SK-N-SH treated with all-trans-retinoic acid at 6 μM for 48 hours (cell line): Measurements from ENCODE around the gene MET.
"Not testable (repeated sequence)": the region's sequence is repeated elsewhere in the genome, so short reads cannot be mapped to it uniquely, and the experiment has no call there.

ENCODE experiments used
- ATAC-seq: fragments of 200-7000 bp; cut with Tn5 transposase; 3 replicates; pipeline ENCODE4 v1.9.1; 2020; ENCODE audit warnings: mild to moderate bottlenecking, moderate library complexity
- ARNTL ChIP-seq: fragments of 450-650 bp; formaldehyde crosslinking; IDR thresholded peaks from 2 replicates; pipeline ENCODE4 v1.5.0; 2020; ENCODE audit warnings: low read depth, mild to moderate bottlenecking, moderate library complexity, borderline replicate concordance
- BACH2 ChIP-seq: fragments of 250-450 bp; sonication (Bioruptor Pico); IDR thresholded peaks from 2 replicates; pipeline ENCODE4 v1.9.0; 2021; ENCODE audit warnings: mild to moderate bottlenecking, borderline replicate concordance
- CSDC2 ChIP-seq: fragments of 250-450 bp; sonication (Bioruptor Pico); IDR thresholded peaks from 2 replicates; pipeline ENCODE4 v1.5.0; 2020; ENCODE audit warnings: mild to moderate bottlenecking, moderate library complexity
- ESRRG ChIP-seq: fragments of 250-450 bp; sonication (Bioruptor Pico); IDR thresholded peaks from 2 replicates; pipeline ENCODE4 v1.6.1; 2021; ENCODE audit warnings: mild to moderate bottlenecking
- GLIS3 ChIP-seq: fragments of 250-450 bp; sonication (Bioruptor Pico); IDR thresholded peaks from 2 replicates; pipeline ENCODE4 v1.5.0; 2020; ENCODE audit warnings: mild to moderate bottlenecking, moderate library complexity
- OSR1 ChIP-seq: fragments of 250-450 bp; sonication (Bioruptor Pico); IDR thresholded peaks from 2 replicates; pipeline ENCODE4 v1.8.0; 2022; ENCODE audit warnings: moderate library complexity, mild to moderate bottlenecking, inconsistent platforms
- PPARA ChIP-seq: fragments of 250-450 bp; sonication (Bioruptor Pico); IDR thresholded peaks from 2 replicates; pipeline ENCODE4 v1.5.0; 2020; ENCODE audit warnings: mild to moderate bottlenecking, borderline replicate concordance
- RARB ChIP-seq: fragments of 250-450 bp; sonication (Bioruptor Pico); IDR thresholded peaks from 2 replicates; pipeline ENCODE4 v1.8.0; 2021; ENCODE audit warnings: mild to moderate bottlenecking, moderate library complexity
- TCF4 ChIP-seq: fragments of 250-450 bp; sonication (Bioruptor Pico); IDR thresholded peaks from 2 replicates; pipeline ENCODE4 v1.8.0; 2021; ENCODE audit warnings: mild to moderate bottlenecking, moderate library complexity, borderline replicate concordance
- TOX ChIP-seq: fragments of 250-450 bp; sonication (Bioruptor Pico); IDR thresholded peaks from 2 replicates; pipeline ENCODE4 v1.8.0; 2021; ENCODE audit warnings: mild to moderate bottlenecking, moderate library complexity, borderline replicate concordance
- ZC3H10 ChIP-seq: fragments of 250-450 bp; sonication (Bioruptor Pico); IDR thresholded peaks from 2 replicates; pipeline ENCODE4 v1.5.1; 2021; ENCODE audit warnings: mild to moderate bottlenecking, moderate library complexity
- ZFP3 ChIP-seq: fragments of 250-450 bp; sonication (Bioruptor Pico); IDR thresholded peaks from 2 replicates; pipeline ENCODE4 v1.5.0; 2020; ENCODE audit warnings: mild to moderate bottlenecking, moderate library complexity
- ZFP30 ChIP-seq: fragments of 450-650 bp; formaldehyde crosslinking; IDR thresholded peaks from 2 replicates; pipeline ENCODE4 v1.5.0; 2022; ENCODE audit warnings: mild to moderate bottlenecking, moderate library complexity
- ZNF565 ChIP-seq: fragments of 450-650 bp; formaldehyde crosslinking; conservative IDR thresholded peaks from 2 replicates; pipeline ENCODE4 v1.5.0; 2020; ENCODE audit warnings: low read depth, mild to moderate bottlenecking, moderate library complexity
- ZNF70 ChIP-seq: fragments of 450-650 bp; formaldehyde crosslinking; IDR thresholded peaks from 2 replicates; pipeline ENCODE4 v1.5.0; 2020; ENCODE audit warnings: mild to moderate bottlenecking, moderate library complexity
- TF ChIP-seq, protein P1 (sequence below): fragments of 250-450 bp; sonication (Bioruptor Pico); IDR thresholded peaks from 2 replicates; pipeline ENCODE4 v1.5.1; 2021; ENCODE audit warnings: mild to moderate bottlenecking, moderate library complexity
- TF ChIP-seq, protein P2 (sequence below): fragments of 250-450 bp; sonication (Bioruptor Pico); IDR thresholded peaks from 2 replicates; pipeline ENCODE4 v1.8.0; 2020; ENCODE audit warnings: mild to moderate bottlenecking, moderate library complexity, borderline replicate concordance
- TF ChIP-seq, protein P3 (sequence below): fragments of 250-450 bp; sonication (Bioruptor Pico); IDR thresholded peaks from 2 replicates; pipeline ENCODE4 v1.5.1; 2020; ENCODE audit warnings: low read depth, mild to moderate bottlenecking, moderate library complexity
- TF ChIP-seq, protein P4 (sequence below): fragments of 250-450 bp; sonication (Bioruptor Pico); IDR thresholded peaks from 2 replicates; pipeline ENCODE4 v1.5.0; 2020; ENCODE audit warnings: mild to moderate bottlenecking, moderate library complexity

MET gene

DNA sequence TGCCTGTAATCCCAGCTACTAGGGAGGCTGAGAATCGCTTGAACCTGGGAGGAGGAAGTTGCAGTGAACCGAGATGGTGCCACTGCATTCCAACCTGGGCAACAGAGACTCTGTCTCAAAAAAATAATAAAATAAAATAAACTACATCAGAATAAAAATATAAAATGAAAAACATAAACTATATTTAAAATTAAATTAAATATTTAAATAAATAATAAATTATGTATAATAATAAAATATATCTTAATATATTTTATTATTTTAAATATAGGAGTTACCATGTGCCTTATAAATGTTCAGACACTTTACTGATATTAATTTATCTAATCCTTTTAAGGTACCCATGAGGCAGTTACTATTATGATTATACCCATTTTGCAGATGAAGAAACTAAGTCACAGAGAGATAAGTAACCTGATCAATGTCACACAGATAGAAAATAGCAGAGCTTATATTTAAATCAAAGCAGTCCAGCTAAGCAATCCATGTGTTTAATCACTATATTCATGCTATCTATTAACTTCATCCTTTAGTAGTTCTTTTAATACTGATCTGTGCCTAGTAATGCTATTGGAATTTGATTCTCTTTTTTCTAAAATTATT lies 30.3 kb upstream of the MET start:
- no peak for ATAC-seq
- TF ChIP-seq ZFP30 (CRISPR knock-in tag) (no peak), ARNTL (CRISPR knock-in tag) (no peak), CSDC2 (CRISPR knock-in tag) (no peak), PPARA (no peak), ZNF565 (no peak), TOX (no peak)
- TF ChIP-seq, protein P1, sequence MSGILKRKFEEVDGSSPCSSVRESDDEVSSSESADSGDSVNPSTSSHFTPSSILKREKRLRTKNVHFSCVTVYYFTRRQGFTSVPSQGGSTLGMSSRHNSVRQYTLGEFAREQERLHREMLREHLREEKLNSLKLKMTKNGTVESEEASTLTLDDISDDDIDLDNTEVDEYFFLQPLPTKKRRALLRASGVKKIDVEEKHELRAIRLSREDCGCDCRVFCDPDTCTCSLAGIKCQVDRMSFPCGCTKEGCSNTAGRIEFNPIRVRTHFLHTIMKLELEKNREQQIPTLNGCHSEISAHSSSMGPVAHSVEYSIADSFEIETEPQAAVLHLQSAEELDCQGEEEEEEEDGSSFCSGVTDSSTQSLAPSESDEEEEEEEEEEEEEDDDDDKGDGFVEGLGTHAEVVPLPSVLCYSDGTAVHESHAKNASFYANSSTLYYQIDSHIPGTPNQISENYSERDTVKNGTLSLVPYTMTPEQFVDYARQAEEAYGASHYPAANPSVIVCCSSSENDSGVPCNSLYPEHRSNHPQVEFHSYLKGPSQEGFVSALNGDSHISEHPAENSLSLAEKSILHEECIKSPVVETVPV: no peak

DNA sequence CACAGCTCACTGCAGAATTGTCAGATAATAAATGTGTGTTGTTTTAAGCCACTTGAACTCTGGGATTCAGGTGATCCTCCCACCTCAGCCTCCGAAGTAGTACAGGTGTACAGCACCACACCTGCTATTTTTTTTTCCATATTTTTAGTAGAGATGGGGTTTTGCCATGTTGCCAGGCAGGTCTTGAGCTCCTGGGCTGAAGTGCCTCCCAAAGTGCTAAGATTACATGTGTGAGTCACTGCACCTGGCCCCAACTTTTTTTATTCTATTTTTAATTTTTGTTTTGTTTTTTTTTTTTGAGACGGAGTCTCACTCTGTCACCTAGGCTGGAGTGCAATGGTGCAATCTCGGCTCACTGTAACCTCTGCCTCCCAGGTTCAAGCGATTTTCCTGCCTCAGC lies 28.8 kb upstream of the MET start:
- not testable (repeated sequence) for ATAC-seq

DNA sequence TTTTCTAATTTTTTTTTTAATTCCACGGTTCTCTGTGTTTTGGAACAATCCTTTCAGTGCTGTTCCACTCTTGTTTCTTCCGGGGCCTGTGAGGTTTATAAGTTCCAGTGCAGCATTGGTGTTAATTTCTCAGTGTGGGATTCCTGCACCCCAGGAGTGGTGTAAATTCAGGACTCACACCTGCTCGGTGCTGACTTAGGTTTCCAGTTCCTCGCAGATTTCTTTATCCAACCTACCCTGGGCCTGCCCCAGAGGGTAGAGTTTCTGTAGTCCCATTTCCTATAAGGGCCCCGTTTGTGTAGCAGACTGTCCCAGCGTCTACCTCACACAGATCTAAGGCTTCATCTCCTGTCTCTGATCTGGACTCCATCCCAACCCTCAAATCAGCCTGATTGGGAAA lies 27.4 kb upstream of the MET start:
- ATAC-seq: no peak; the same call in 2 of the 3 replicates
- TF ChIP-seq CSDC2 (CRISPR knock-in tag) (no peak), GLIS3 (CRISPR knock-in tag) (no peak), ZC3H10 (CRISPR knock-in tag) (no peak), ZFP3 (CRISPR knock-in tag) (no peak), TCF4 (no peak), RARB (no peak), ESRRG (CRISPR knock-in tag) (no peak)
- TF ChIP-seq, protein P2, sequence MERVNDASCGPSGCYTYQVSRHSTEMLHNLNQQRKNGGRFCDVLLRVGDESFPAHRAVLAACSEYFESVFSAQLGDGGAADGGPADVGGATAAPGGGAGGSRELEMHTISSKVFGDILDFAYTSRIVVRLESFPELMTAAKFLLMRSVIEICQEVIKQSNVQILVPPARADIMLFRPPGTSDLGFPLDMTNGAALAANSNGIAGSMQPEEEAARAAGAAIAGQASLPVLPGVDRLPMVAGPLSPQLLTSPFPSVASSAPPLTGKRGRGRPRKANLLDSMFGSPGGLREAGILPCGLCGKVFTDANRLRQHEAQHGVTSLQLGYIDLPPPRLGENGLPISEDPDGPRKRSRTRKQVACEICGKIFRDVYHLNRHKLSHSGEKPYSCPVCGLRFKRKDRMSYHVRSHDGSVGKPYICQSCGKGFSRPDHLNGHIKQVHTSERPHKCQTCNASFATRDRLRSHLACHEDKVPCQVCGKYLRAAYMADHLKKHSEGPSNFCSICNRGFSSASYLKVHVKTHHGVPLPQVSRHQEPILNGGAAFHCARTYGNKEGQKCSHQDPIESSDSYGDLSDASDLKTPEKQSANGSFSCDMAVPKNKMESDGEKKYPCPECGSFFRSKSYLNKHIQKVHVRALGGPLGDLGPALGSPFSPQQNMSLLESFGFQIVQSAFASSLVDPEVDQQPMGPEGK (CRISPR knock-in tag): no peak
- TF ChIP-seq, protein P3, sequence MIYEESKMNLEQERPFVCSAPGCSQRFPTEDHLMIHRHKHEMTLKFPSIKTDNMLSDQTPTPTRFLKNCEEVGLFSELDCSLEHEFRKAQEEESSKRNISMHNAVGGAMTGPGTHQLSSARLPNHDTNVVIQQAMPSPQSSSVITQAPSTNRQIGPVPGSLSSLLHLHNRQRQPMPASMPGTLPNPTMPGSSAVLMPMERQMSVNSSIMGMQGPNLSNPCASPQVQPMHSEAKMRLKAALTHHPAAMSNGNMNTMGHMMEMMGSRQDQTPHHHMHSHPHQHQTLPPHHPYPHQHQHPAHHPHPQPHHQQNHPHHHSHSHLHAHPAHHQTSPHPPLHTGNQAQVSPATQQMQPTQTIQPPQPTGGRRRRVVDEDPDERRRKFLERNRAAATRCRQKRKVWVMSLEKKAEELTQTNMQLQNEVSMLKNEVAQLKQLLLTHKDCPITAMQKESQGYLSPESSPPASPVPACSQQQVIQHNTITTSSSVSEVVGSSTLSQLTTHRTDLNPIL (CRISPR knock-in tag): no peak
- TF ChIP-seq, protein P4, sequence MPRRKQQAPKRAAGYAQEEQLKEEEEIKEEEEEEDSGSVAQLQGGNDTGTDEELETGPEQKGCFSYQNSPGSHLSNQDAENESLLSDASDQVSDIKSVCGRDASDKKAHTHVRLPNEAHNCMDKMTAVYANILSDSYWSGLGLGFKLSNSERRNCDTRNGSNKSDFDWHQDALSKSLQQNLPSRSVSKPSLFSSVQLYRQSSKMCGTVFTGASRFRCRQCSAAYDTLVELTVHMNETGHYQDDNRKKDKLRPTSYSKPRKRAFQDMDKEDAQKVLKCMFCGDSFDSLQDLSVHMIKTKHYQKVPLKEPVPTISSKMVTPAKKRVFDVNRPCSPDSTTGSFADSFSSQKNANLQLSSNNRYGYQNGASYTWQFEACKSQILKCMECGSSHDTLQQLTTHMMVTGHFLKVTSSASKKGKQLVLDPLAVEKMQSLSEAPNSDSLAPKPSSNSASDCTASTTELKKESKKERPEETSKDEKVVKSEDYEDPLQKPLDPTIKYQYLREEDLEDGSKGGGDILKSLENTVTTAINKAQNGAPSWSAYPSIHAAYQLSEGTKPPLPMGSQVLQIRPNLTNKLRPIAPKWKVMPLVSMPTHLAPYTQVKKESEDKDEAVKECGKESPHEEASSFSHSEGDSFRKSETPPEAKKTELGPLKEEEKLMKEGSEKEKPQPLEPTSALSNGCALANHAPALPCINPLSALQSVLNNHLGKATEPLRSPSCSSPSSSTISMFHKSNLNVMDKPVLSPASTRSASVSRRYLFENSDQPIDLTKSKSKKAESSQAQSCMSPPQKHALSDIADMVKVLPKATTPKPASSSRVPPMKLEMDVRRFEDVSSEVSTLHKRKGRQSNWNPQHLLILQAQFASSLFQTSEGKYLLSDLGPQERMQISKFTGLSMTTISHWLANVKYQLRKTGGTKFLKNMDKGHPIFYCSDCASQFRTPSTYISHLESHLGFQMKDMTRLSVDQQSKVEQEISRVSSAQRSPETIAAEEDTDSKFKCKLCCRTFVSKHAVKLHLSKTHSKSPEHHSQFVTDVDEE (CRISPR knock-in tag): no peak

DNA sequence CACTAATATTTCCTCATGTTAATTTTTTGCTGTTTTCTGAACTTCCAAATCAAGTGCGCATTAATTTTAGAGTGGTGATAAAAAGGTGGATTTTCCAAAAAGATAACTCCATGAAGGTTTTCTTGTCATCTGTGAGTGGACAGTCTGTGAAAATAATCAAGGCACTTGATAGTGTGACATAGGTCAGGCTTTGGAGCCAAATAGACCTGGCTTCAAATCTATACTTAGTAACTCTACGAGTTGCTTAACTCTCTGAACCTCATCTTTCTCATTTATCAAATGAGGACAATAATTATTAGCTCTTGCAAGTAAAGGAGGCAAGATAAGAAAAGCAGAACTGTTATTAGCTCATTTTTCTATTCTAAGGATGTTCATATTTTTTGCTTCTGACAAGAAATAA lies 24.7 kb upstream of the MET start:
- no peak for ATAC-seq
- TF ChIP-seq, protein P4 (CRISPR knock-in tag): no peak
- TF ChIP-seq OSR1 (CRISPR knock-in tag): no peak
- no peak for TF ChIP-seq BACH2
- no peak for TF ChIP-seq RARB
- TF ChIP-seq PPARA: no peak
- TF ChIP-seq ZC3H10 (CRISPR knock-in tag): no peak
- no peak for TF ChIP-seq GLIS3 (CRISPR knock-in tag)
- no peak for TF ChIP-seq ZNF70 (CRISPR knock-in tag)
- TF ChIP-seq, all 23 proteins: peak for 0
